SK-N-SH (cell line): ENCODE data around the gene RGR. TPM values are rescaled to one million over a fixed set of nuclear protein-coding genes. Genes with fewer than 3 reads are reported as not detected.

Experiments
- CTCF ChIA-PET: fragments of 300-600, 350-600 bp; formaldehyde crosslinking; extraction: SDS; loops from one replicate; lab custom pipeline; 2021; lab: Yijun Ruan, JAX
- POLR2A ChIA-PET: fragments of 350-600 bp; sonication (Branson Sonifier 250); formaldehyde crosslinking; extraction: SDS; loops from one replicate; lab custom pipeline; 2020; ENCODE audit warnings: antibody characterized with exemption, inconsistent platforms; lab: Yijun Ruan, JAX
- DNase-seq: peaks from one replicate; pipeline ENCODE4 v3.0.0; 2012
- H2AFZ ChIP-seq: fragments of 200-600 bp; sonication (generic); 2 replicates; pipeline ENCODE4 v1.8.1; 2016; ENCODE audit warnings: antibody characterized with exemption, mild to moderate bottlenecking, low read depth
- H3F3A ChIP-seq: fragments of 200-600 bp; sonication (generic); replicated peaks from 2 replicates; pipeline ENCODE3; 2016; ENCODE audit warnings: antibody characterized with exemption, mild to moderate bottlenecking; ENCODE audit not compliant: insufficient read depth
- H3K27ac ChIP-seq, 2 experiments: fragments of 200-500 bp in 1 of 2; fragments of 200-600 bp in 1 of 2; sonication (Bioruptor generic) in 1 of 2; sonication (generic), shearing (Covaris generic) in 1 of 2; 2 replicates each; pipeline versions ENCODE4 v1.5.1 to v1.6.1; 2014 to 2016; ENCODE audit warnings: low read depth in 2 of 2, inconsistent platforms in 1 of 2, low read length in 1 of 2, mild to moderate bottlenecking in 1 of 2, mixed read lengths in 1 of 2
- H3K27me3 ChIP-seq: fragments of 200-600 bp; sonication (generic), shearing (Covaris generic); 2 replicates; pipeline ENCODE4 v1.6.1; 2016; ENCODE audit warnings: mixed run types; ENCODE audit not compliant: insufficient read depth
- H3K36me3 ChIP-seq, 2 experiments: fragments of 200-500 bp in 1 of 2; fragments of 200-600 bp in 1 of 2; sonication (Bioruptor generic) in 1 of 2; sonication (generic) in 1 of 2; replicated peaks in 1 of 2; 2 replicates each; pipeline versions ENCODE3 to v1.5.1; 2014 to 2016; ENCODE audit warnings: low read length in 1 of 2, mild to moderate bottlenecking in 1 of 2; ENCODE audit not compliant: insufficient read depth in 2 of 2, control insufficient read depth in 1 of 2
- H3K4me1 ChIP-seq, 2 experiments: fragments of 200-500 bp in 1 of 2; fragments of 200-600 bp in 1 of 2; sonication (Bioruptor generic) in 1 of 2; sonication (generic), shearing (Covaris generic) in 1 of 2; 2 replicates each; pipeline versions ENCODE4 v1.5.1 to v1.6.1; 2014 to 2016; ENCODE audit warnings: low read depth in 1 of 2, low read length in 1 of 2, mixed run types in 1 of 2; ENCODE audit not compliant: insufficient read depth in 2 of 2, control insufficient read depth in 1 of 2
- H3K4me2 ChIP-seq: fragments of 200-600 bp; sonication (generic), shearing (Covaris generic); 2 replicates; pipeline ENCODE4 v1.6.1; 2017; ENCODE audit warnings: mixed run types
- H3K4me3 ChIP-seq, 2 experiments: fragments of 200-500 bp in 1 of 2; fragments of 200-600 bp in 1 of 2; sonication (Bioruptor generic) in 1 of 2; sonication (generic), shearing (Covaris generic) in 1 of 2; 2 replicates each; pipeline versions ENCODE4 v1.5.1 to v1.8.1; 2014 to 2016; ENCODE audit warnings: low read depth in 2 of 2, inconsistent platforms in 1 of 2, low read length in 1 of 2, mild to moderate bottlenecking in 1 of 2, mixed read lengths in 1 of 2, moderate library complexity in 1 of 2
- H3K79me2 ChIP-seq: fragments of 200-600 bp; sonication (generic); 2 replicates; pipeline ENCODE4 v1.8.1; 2017; ENCODE audit warnings: mild to moderate bottlenecking; ENCODE audit not compliant: insufficient read depth
- H3K9ac ChIP-seq: fragments of 200-600 bp; sonication (generic); 2 replicates; pipeline ENCODE4 v1.6.1; 2017; ENCODE audit warnings: mixed run types
- H3K9me2 ChIP-seq: fragments of 200-600 bp; sonication (generic); 2 replicates; pipeline ENCODE4 v1.6.1; 2017; ENCODE audit warnings: mixed run types
- H3K9me3 ChIP-seq: fragments of 200-600 bp; sonication (generic); 2 replicates; pipeline ENCODE4 v1.6.1; 2017; ENCODE audit warnings: mixed run types, mild to moderate bottlenecking, moderate library complexity
- H4K20me1 ChIP-seq: fragments of 200-600 bp; sonication (generic); 2 replicates; pipeline ENCODE4 v1.6.1; 2017; ENCODE audit warnings: mild to moderate bottlenecking, mixed run types; ENCODE audit not compliant: insufficient read depth
- CHD2 ChIP-seq: fragments of 150-350 bp; IDR thresholded peaks from 2 replicates; pipeline ENCODE4 v1.6.1; 2018; ENCODE audit warnings: low read length; ENCODE audit not compliant: partially characterized antibody
- ELF1 ChIP-seq: IDR thresholded peaks from 2 replicates; pipeline ENCODE4 v1.4.0; 2012
- FOXJ3 ChIP-seq: sonication (generic); formaldehyde crosslinking; IDR thresholded peaks from 2 replicates; pipeline ENCODE4 v1.5.1; 2020; ENCODE audit warnings: mild to moderate bottlenecking, missing genetic modification reagents
- FOXM1 ChIP-seq: IDR thresholded peaks from 2 replicates; pipeline ENCODE4 v1.4.0; 2012; ENCODE audit warnings: low read depth, mild to moderate bottlenecking
- MEF2A ChIP-seq: IDR thresholded peaks from 2 replicates; pipeline ENCODE4 v1.4.0; 2012; ENCODE audit warnings: low read depth, borderline replicate concordance
- MXI1 ChIP-seq: IDR thresholded peaks from 2 replicates; pipeline ENCODE4 v1.6.1; 2012; ENCODE audit warnings: mild to moderate bottlenecking, low read depth, low read length, improper control_type of control experiment
- NFIC ChIP-seq: IDR thresholded peaks from 2 replicates; pipeline ENCODE4 v1.4.0; 2012; ENCODE audit warnings: borderline replicate concordance
- RAD21 ChIP-seq: IDR thresholded peaks from 2 replicates; pipeline ENCODE4 v1.6.1; 2012; ENCODE audit warnings: mild to moderate bottlenecking, low read length
- RFX5 ChIP-seq: IDR thresholded peaks from 2 replicates; pipeline ENCODE4 v1.6.1; 2012; ENCODE audit warnings: mild to moderate bottlenecking, improper control_type of control experiment, low read length
- SIN3A ChIP-seq: IDR thresholded peaks from 2 replicates; pipeline ENCODE4 v1.6.1; 2012; ENCODE audit warnings: low read depth, mild to moderate bottlenecking, low read length, moderate library complexity, borderline replicate concordance
- SMC3 ChIP-seq: IDR thresholded peaks from 2 replicates; pipeline ENCODE4 v1.6.1; 2012; ENCODE audit warnings: low read depth, low read length, improper control_type of control experiment
- TEAD4 ChIP-seq: IDR thresholded peaks from 2 replicates; pipeline ENCODE4 v1.4.0; 2012; ENCODE audit warnings: mild to moderate bottlenecking, borderline replicate concordance; ENCODE audit not compliant: insufficient read depth
- YY1 ChIP-seq: IDR thresholded peaks from 2 replicates; pipeline ENCODE4 v1.4.0; 2012; ENCODE audit warnings: low read depth, mild to moderate bottlenecking
- WGBS: methylation state at CpG from one replicate; pipeline ENCODE4 v1.1.6; 2017; ENCODE audit warnings: low lambda C conversion rate; 5-methylcytosine and 5-hydroxymethylcytosine counted together
- polyA plus RNA-seq, 3 experiments: library from polyadenylated mRNA; depleted of rRNA; stranded (reverse); fragments of >200 nt; gene quantifications; 2 replicates each; pipeline ENCODE4 v1.2.3, GENCODE V29; 2012
- TF ChIP-seq, protein P1 (sequence below): IDR thresholded peaks from 2 replicates; pipeline ENCODE4; 2012
- TF ChIP-seq, protein P2 (sequence below): fragments of 150-350 bp; IDR thresholded peaks from 2 replicates; pipeline ENCODE4 v1.6.1; 2016; ENCODE audit warnings: mild to moderate bottlenecking, low read depth, low read length
- TF ChIP-seq, protein P3 (sequence below): IDR thresholded peaks from 2 replicates; pipeline ENCODE4 v1.6.1; 2012; ENCODE audit warnings: mild to moderate bottlenecking, low read depth, low read length, moderate library complexity
- TF ChIP-seq, protein P4 (sequence below): IDR thresholded peaks from 2 replicates; pipeline ENCODE4 v1.4.0; 2012; ENCODE audit warnings: low read depth, borderline replicate concordance
- TF ChIP-seq, protein P5 (sequence below): fragments of 200-600 bp; sonication (generic); IDR thresholded peaks from 2 replicates; pipeline ENCODE4 v1.6.1; 2017; ENCODE audit warnings: antibody characterized with exemption, mild to moderate bottlenecking, moderate library complexity

The RGR gene
- polyA plus RNA-seq, 1 of the 3 experiments (the other 2 are of a cell fraction) = not detected

DNA sequence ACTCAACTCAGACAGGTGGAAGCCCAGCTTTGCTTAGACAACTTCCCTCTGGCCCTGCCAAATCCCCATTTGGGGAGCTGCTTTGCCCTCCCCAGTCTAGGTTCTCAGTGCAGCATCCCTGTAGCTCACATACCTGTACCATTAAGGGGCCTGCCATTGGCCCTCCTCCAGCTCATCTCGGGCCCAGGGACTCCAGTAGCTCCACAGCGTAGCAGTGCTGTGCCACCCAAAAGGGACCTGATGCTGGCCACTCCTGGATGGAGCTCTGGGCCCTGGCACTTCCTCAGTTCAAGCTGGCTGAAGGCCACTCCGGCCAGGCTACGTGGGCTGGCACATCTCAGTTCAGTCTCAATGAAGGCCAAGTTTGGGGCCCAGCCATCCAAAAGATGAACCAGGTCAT lies 10.9 kb upstream of the RGR start:
- H3K36me3 ChIP-seq = no peaks in the 10 kb centered on the region
- H3K27ac ChIP-seq = no peak overlapping the region
- H3K27me3 ChIP-seq = no peaks in the 10 kb centered on the region
- H3K79me2 ChIP-seq = no peaks in the 10 kb centered on the region
- TF ChIP-seq SMC3 = no peak
- no peak for TF ChIP-seq ELF1
- TF ChIP-seq RFX5 = no peak
- TF ChIP-seq, protein P1, sequence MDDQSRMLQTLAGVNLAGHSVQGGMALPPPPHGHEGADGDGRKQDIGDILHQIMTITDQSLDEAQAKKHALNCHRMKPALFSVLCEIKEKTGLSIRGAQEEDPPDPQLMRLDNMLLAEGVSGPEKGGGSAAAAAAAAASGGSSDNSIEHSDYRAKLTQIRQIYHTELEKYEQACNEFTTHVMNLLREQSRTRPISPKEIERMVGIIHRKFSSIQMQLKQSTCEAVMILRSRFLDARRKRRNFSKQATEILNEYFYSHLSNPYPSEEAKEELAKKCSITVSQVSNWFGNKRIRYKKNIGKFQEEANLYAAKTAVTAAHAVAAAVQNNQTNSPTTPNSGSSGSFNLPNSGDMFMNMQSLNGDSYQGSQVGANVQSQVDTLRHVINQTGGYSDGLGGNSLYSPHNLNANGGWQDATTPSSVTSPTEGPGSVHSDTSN = no peak
- TF ChIP-seq MEF2A = no peak
- no peak for TF ChIP-seq NFIC
- TF ChIP-seq, protein P2, sequence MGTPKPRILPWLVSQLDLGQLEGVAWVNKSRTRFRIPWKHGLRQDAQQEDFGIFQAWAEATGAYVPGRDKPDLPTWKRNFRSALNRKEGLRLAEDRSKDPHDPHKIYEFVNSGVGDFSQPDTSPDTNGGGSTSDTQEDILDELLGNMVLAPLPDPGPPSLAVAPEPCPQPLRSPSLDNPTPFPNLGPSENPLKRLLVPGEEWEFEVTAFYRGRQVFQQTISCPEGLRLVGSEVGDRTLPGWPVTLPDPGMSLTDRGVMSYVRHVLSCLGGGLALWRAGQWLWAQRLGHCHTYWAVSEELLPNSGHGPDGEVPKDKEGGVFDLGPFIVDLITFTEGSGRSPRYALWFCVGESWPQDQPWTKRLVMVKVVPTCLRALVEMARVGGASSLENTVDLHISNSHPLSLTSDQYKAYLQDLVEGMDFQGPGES = no peak
- TF ChIP-seq TEAD4 = no peak
- TF ChIP-seq, protein P3, sequence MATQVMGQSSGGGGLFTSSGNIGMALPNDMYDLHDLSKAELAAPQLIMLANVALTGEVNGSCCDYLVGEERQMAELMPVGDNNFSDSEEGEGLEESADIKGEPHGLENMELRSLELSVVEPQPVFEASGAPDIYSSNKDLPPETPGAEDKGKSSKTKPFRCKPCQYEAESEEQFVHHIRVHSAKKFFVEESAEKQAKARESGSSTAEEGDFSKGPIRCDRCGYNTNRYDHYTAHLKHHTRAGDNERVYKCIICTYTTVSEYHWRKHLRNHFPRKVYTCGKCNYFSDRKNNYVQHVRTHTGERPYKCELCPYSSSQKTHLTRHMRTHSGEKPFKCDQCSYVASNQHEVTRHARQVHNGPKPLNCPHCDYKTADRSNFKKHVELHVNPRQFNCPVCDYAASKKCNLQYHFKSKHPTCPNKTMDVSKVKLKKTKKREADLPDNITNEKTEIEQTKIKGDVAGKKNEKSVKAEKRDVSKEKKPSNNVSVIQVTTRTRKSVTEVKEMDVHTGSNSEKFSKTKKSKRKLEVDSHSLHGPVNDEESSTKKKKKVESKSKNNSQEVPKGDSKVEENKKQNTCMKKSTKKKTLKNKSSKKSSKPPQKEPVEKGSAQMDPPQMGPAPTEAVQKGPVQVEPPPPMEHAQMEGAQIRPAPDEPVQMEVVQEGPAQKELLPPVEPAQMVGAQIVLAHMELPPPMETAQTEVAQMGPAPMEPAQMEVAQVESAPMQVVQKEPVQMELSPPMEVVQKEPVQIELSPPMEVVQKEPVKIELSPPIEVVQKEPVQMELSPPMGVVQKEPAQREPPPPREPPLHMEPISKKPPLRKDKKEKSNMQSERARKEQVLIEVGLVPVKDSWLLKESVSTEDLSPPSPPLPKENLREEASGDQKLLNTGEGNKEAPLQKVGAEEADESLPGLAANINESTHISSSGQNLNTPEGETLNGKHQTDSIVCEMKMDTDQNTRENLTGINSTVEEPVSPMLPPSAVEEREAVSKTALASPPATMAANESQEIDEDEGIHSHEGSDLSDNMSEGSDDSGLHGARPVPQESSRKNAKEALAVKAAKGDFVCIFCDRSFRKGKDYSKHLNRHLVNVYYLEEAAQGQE = no peak
- no peaks in the 10 kb centered on the region for H3K4me1 ChIP-seq
- no peak overlapping the region for H3K4me3 ChIP-seq
- no peaks in the 10 kb centered on the region for H3K9me2 ChIP-seq
- no peak overlapping the region for H2AFZ ChIP-seq
- H3K9me3 ChIP-seq = no peaks in the 10 kb centered on the region
- POLR2A ChIA-PET = interaction anchor here (0.7 to 0.8 kb wide), 2 partner anchors 19 to 24 kb away, joined by 3 read pairs; no protein-coding TSS in a partner anchor
- no peak overlapping the region for H3K9ac ChIP-seq
- no peaks in the 10 kb centered on the region for H4K20me1 ChIP-seq
- H3F3A ChIP-seq = no peaks in the 10 kb centered on the region
- CTCF ChIA-PET = interaction anchor here (1.2 to 1.6 kb wide), 2 partner anchors 12 to 30 kb away, joined by 3 to 4 read pairs; no protein-coding TSS in a partner anchor
- H3K4me2 ChIP-seq = no peak overlapping the region
- 25% methylated on average over 3 of the region's 4 CpGs for WGBS
- no peak for DNase-seq

DNA sequence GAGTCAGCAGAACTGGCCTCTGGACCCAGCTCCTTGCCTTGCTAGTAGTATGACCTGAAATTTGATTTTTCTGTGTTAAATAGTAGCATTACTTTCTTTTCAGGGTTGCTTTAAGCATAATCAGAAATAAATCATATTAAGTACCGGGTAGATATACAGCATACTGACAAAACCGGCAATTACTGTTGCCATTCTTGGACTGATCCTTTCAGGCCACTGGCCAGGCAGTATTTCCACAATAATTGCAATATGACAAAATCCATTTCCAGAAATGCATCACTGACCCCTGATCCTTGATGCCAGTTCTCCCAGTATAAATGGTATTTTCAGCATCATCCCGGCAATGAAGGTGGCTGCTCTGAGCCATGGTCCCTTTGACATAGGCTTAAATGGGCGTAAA lies 10.4 kb upstream of the RGR start:
- H3K4me1 ChIP-seq = no peaks in the 10 kb centered on the region
- no peak overlapping the region for H3K4me2 ChIP-seq
- H3K4me3 ChIP-seq = no peak overlapping the region
- H3K79me2 ChIP-seq = no peaks in the 10 kb centered on the region
- H3K9me3 ChIP-seq = no peaks in the 10 kb centered on the region
- WGBS = 24% methylated on average over 4 of the region's 4 CpGs
- ChIA-PET CTCF (interaction anchor here (1.2 to 1.6 kb wide), 2 partner anchors 11 to 30 kb away, joined by 3 to 4 read pairs; no protein-coding TSS in a partner anchor), POLR2A (interaction anchor here (0.8 kb wide), 1 partner anchor 24 kb away, joined by 3 read pairs; no protein-coding TSS in a partner anchor)
- no peaks in the 10 kb centered on the region for H3F3A ChIP-seq
- no peaks in the 10 kb centered on the region for H3K36me3 ChIP-seq
- no peak overlapping the region for H3K9ac ChIP-seq
- H3K27me3 ChIP-seq = no peaks in the 10 kb centered on the region
- H3K9me2 ChIP-seq = no peaks in the 10 kb centered on the region
- DNase-seq = no peak
- no peak overlapping the region for H2AFZ ChIP-seq
- H3K27ac ChIP-seq = no peak overlapping the region
- no peaks in the 10 kb centered on the region for H4K20me1 ChIP-seq
- TF ChIP-seq, protein P4, sequence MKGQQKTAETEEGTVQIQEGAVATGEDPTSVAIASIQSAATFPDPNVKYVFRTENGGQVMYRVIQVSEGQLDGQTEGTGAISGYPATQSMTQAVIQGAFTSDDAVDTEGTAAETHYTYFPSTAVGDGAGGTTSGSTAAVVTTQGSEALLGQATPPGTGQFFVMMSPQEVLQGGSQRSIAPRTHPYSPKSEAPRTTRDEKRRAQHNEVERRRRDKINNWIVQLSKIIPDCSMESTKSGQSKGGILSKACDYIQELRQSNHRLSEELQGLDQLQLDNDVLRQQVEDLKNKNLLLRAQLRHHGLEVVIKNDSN = no peak
- TF ChIP-seq MXI1 (no peak), TEAD4 (no peak), CHD2 (no peak), SIN3A (no peak), NFIC (no peak), RAD21 (no peak), FOXM1 (no peak), YY1 (no peak), FOXJ3 (no peak)
- TF ChIP-seq, protein P5, sequence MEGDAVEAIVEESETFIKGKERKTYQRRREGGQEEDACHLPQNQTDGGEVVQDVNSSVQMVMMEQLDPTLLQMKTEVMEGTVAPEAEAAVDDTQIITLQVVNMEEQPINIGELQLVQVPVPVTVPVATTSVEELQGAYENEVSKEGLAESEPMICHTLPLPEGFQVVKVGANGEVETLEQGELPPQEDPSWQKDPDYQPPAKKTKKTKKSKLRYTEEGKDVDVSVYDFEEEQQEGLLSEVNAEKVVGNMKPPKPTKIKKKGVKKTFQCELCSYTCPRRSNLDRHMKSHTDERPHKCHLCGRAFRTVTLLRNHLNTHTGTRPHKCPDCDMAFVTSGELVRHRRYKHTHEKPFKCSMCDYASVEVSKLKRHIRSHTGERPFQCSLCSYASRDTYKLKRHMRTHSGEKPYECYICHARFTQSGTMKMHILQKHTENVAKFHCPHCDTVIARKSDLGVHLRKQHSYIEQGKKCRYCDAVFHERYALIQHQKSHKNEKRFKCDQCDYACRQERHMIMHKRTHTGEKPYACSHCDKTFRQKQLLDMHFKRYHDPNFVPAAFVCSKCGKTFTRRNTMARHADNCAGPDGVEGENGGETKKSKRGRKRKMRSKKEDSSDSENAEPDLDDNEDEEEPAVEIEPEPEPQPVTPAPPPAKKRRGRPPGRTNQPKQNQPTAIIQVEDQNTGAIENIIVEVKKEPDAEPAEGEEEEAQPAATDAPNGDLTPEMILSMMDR = no peak
